Left ventricle myocardium inferior (tissue), 1 donor: Measurements from ENCODE around the gene IGF1R. TPM values are rescaled to one million over a fixed set of nuclear protein-coding genes. Genes with fewer than 3 reads are reported as not detected.

ENCODE experiments used
- DNase-seq: peaks from one replicate; pipeline ENCODE4 v3.0.0-alpha.2; 2020
- H3K27ac ChIP-seq: fragments of 200-600 bp; replicated peaks from 2 replicates; pipeline ENCODE4 v1.8.0; 2021
- H3K27me3 ChIP-seq: fragments of 200-600 bp; 2 replicates; pipeline ENCODE4 v1.8.0; 2021; ENCODE audit warnings: low read depth
- H3K36me3 ChIP-seq: fragments of 200-600 bp; 2 replicates; pipeline ENCODE4 v1.8.0; 2021
- H3K4me1 ChIP-seq: fragments of 200-600 bp; 2 replicates; pipeline ENCODE4 v1.8.0; 2021
- H3K4me3 ChIP-seq: fragments of 200-600 bp; 2 replicates; pipeline ENCODE4 v1.8.0; 2021; ENCODE audit warnings: mild to moderate bottlenecking, moderate library complexity
- H3K9me3 ChIP-seq: fragments of 200-600 bp; replicated peaks from 2 replicates; pipeline ENCODE4 v1.8.0; 2021
- CTCF ChIP-seq: fragments of 200-600 bp; IDR thresholded peaks from 2 replicates; pipeline ENCODE4 v1.8.0; 2021; ENCODE audit warnings: antibody characterized with exemption, mild to moderate bottlenecking, borderline replicate concordance
- intact Hi-C: fragments of 100-400 bp; cut with micrococcal nuclease; formaldehyde crosslinking; loops from one replicate; pipeline ENCODE4 v1.11.0; 2022
- total RNA-seq: library from RNA; stranded (reverse); fragmentation: NEBNext Ultra II Directional; extraction: Animal tissue kit (Norgen Biotek cat#: 25700); gene quantifications from one replicate; pipeline ENCODE4 v1.2.1, GENCODE V29; 2021
- donor health status: DM: no; HTN: yes; CAD: no; lungs with severe emphysema.

Gene IGF1R
- total RNA-seq, 1 donor from 2014 or later: 37.2 TPM

- no peak for DNase-seq
- no peak overlapping the region for H3K4me3 ChIP-seq
- no peaks in the 10 kb centered on the region for H3K36me3 ChIP-seq
- no peaks in the 10 kb centered on the region for H3K9me3 ChIP-seq
- no peak overlapping the region for H3K27ac ChIP-seq
- H3K27me3 ChIP-seq: no peaks in the 10 kb centered on the region
- H3K4me1 ChIP-seq: peaks cover 81% of the 10 kb centered on the region
- intact Hi-C loops: no loop called here
- no peak for TF ChIP-seq CTCF
Observed at GRCh38 chr15:98855815-98856531, 207.6 kb downstream of the IGF1R start.

DNA sequence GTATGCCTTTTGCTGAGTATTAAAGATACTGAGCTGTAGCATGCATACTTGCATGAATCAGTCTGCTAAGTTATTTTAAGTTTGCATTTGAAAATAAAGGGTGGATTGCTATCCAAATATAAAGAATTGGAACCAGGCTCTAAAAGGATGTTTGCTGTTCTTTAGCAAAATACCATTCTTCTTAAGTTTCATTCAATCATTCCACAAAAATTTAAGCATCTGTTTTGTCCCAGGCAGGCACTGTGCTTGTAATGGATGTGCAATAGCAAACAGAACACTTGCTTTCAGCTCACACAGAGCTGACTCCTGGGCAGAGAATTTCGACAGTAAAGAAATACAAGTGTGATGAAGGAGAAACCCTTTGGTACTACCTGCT lies 208.2 kb downstream of the IGF1R start:
- no peak for TF ChIP-seq CTCF
- intact Hi-C loops: no loop called here
- no peaks in the 10 kb centered on the region for H3K9me3 ChIP-seq
- H3K27ac ChIP-seq: no peak overlapping the region
- H3K4me1 ChIP-seq: peaks cover 76% of the 10 kb centered on the region
- no peak for DNase-seq
- H3K4me3 ChIP-seq: no peak overlapping the region
- no peaks in the 10 kb centered on the region for H3K27me3 ChIP-seq
- no peaks in the 10 kb centered on the region for H3K36me3 ChIP-seq

GRCh38 chr15:98858610-98859023 lies 210.3 kb downstream of the IGF1R start:
- H3K9me3 ChIP-seq: no peaks in the 10 kb centered on the region
- TF ChIP-seq CTCF: no peak
- H3K36me3 ChIP-seq: no peaks in the 10 kb centered on the region
- intact Hi-C loops: no loop called here
- H3K27ac ChIP-seq: no peak overlapping the region
- DNase-seq: no peak
- no peaks in the 10 kb centered on the region for H3K27me3 ChIP-seq
- peaks cover 72% of the 10 kb centered on the region for H3K4me1 ChIP-seq
- no peak overlapping the region for H3K4me3 ChIP-seq

GRCh38 chr15:98859149-98859548 lies 210.8 kb downstream of the IGF1R start:
- Histone ChIP-seq H3K36me3 (no peaks in the 10 kb centered on the region), H3K27me3 (no peaks in the 10 kb centered on the region), H3K9me3 (no peaks in the 10 kb centered on the region), H3K27ac (no peak overlapping the region), H3K4me1 (peaks cover 72% of the 10 kb centered on the region), H3K4me3 (no peak overlapping the region)
- intact Hi-C loops: no loop called here
- no peak for DNase-seq
- TF ChIP-seq CTCF: no peak

GRCh38 chr15:98860281-98861041 lies 212.1 kb downstream of the IGF1R start:
- Histone ChIP-seq H3K27me3 (no peaks in the 10 kb centered on the region), H3K9me3 (no peaks in the 10 kb centered on the region), H3K36me3 (no peaks in the 10 kb centered on the region), H3K4me1 (peaks cover 72% of the 10 kb centered on the region), H3K27ac (no peak overlapping the region), H3K4me3 (no peak overlapping the region)
- TF ChIP-seq CTCF: no peak
- DNase-seq: no peak
- intact Hi-C loops: loop anchor here (5.0 kb wide), 1 partner anchor 212 kb away; no protein-coding TSS in a partner anchor
